Jurkat, Clone E6-1 (cell line): ENCODE measurements around the gene RBM4B. TPM values are rescaled to one million over a fixed set of nuclear protein-coding genes. Genes with fewer than 3 reads are reported as not detected.
A peak's percentile ranks its signal among the peaks of the same experiment; 100 is the strongest.
"Not testable (repeated sequence)": the region's sequence is repeated elsewhere in the genome, so short reads cannot be mapped to it uniquely, and the experiment has no call there.

Source experiments
- DNase-seq: peaks from one replicate; pipeline ENCODE4 v3.0.0-alpha.2; 2011; ENCODE audit warnings: low read depth, low spot score
- H3K4me3 ChIP-seq: 2 replicates; pipeline ENCODE4 v1.5.1; 2011; ENCODE audit warnings: mild to moderate bottlenecking, low read length, control low read depth, moderate library complexity
- polyA plus RNA-seq: library from polyadenylated mRNA; unstranded; fragments of >200 nt; gene quantifications from one replicate; pipeline ENCODE4 v1.2.1, GENCODE V29; 2012; ENCODE audit warnings: missing spikeins; ENCODE audit not compliant: insufficient read length, insufficient read depth

Gene RBM4B, protein sequence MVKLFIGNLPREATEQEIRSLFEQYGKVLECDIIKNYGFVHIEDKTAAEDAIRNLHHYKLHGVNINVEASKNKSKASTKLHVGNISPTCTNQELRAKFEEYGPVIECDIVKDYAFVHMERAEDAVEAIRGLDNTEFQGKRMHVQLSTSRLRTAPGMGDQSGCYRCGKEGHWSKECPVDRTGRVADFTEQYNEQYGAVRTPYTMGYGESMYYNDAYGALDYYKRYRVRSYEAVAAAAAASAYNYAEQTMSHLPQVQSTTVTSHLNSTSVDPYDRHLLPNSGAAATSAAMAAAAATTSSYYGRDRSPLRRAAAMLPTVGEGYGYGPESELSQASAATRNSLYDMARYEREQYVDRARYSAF
- polyA plus RNA-seq = 42.3 TPM

DNA sequence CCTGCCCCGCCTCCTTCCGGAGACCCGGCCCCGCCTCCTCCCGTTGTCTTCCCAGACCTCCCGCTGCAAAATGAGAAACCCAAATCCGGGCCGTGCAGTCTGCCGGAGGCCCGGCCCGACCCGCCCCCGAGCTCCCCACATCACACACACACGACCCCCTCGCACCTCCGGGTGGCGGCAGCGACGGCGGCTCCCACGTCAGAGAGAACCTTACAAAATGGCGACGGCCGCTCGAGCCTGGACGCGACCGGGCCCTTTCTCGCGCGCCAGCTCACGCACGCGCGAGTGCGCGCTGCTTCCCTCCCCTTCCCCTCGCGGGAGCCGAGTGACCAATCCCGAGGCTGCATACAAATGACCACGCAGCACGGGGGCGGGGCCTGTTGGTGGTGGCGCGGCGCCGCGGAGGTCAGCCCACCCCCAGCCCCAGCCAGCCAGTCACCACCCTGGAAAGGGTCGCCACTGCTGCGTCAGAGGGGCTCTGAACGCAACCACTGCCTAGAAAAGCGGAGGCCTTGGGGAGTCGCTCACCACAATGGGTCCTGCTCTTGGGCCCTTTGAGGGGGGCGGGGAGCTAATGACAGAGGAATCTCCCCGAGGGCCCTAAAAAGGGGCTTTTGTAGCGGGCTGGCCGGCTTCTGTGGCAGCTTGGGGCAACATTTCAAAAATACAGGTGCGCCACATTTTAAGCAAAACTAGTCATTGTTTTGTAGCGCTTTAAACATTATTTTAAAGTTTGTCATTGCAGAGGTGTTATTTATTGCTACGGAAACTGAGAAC, at the start of gene RBM4B:
RBM4B (minus strand) TSS at position 289 of the 777 bp plus-strand sequence. CDS start 808 bp downstream, outside the sequence.
- H3K4me3 ChIP-seq = peak within 1 kb of the TSS; percentile 86
- DNase-seq = peak; percentile 95

- DNase-seq = no peak
- no peak overlapping the region for H3K4me3 ChIP-seq
These were observed 48.0 kb upstream of the RBM4B start for GRCh38 chr11:66725647-66726046.

- no peak overlapping the region for H3K4me3 ChIP-seq
- DNase-seq = no peak
These were observed 47.4 kb upstream of the RBM4B start for GRCh38 chr11:66725114-66725513.

DNA sequence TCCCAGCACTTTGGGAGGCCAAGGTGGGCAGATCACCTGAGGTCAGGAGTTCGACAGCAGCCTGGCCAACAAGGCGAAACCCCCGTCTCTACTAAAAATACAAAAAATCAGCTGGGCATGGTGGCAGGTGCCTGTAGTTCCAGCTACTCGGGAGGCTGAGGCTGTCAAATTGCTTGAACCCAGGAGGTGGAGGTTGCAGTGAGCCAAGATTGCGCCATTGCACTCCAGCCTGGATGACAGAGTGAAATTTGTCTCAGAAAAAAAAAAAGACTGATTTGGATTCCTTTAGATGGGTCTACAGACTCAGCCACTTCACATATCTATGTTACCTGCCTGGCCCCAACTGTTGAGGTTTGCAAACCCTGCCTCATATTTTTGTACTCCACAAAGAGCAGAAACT, 46.5 kb upstream of the RBM4B start:
- not testable (repeated sequence) for H3K4me3 ChIP-seq, DNase-seq

DNA sequence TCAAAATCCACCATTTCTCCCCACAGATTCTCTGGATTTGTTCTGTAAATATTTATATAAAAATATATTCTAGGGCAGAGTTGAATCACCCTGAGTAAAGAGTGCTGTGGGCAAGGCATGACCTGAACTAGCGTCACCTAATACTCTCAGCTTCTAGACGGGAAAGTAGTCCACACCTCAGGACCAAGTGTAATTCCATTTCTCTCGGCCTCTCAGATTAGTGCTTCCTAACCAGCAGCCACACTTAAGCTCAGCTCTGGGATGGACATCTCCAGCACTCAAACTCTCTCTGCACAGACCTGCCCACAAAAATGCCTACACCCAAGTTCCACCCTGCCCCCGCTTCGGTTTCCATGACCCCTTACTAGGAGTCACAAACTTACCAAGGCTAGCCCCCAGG, 46.0 kb upstream of the RBM4B start:
- no peak for DNase-seq
- no peak overlapping the region for H3K4me3 ChIP-seq

DNA sequence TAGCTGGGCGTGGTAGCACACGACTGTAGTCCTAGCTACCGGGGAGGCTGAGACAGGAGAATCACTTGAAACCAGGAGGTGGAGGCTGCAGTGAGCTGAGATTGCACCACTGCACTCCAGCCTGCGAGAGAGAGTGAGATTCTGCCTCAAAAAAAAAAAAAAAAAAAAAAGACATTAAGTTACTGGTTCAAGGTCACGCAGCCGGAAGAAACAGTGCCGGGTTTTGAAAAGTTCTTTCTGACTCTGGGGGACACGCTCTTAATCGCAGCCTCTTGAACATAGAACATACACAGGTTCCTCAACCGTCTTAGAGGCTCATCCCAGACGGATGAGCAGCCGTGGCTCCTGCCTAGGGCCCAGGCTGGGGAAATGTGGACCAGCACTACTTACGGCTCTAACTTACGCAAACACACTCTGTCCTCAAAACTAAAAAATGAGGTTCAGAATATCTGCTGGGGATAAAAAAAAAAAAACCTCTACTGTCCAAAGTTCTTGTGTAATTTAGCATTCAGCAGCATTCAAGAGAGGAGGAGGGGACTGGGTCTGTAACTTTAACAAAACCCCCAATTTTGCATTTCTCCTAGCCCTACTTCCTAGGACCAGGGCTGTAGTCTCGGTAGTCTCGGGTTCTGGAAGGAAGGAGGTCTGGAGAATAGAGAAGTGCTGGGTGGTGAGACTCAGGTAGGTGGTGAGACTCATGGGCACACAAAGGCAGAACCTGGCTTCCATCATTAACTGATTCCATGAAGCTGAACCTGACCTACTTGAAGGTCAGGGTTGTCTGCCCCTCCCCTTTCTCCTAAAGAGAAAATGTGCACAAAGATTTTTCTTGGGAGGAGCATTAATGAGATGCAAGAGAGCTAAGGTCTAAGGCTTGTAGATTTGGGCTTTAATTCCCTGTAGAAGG, 45.3 kb upstream of the RBM4B start:
- no peak for DNase-seq
- H3K4me3 ChIP-seq = no peak overlapping the region

DNA sequence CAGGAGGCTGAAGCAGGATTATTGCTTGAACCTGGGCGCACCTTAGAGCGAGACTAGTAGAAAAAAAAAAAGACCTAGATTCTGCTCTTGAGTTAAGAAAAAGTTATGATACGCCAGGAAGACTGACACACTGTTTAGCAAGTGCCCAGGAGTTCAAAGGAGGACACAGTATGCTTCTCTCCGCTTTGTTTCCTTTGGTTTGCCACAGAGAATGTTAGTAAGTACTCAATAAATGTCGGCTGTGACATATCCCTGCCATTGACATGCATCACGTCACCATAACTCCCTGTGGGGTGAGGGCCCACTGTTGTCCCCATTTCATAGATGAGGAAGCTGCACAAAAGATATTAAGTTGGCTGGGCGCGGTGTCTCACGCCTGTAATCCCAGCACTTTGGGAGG, 44.3 kb upstream of the RBM4B start:
- H3K4me3 ChIP-seq = no peak overlapping the region
- peak; percentile 62 for DNase-seq

DNA sequence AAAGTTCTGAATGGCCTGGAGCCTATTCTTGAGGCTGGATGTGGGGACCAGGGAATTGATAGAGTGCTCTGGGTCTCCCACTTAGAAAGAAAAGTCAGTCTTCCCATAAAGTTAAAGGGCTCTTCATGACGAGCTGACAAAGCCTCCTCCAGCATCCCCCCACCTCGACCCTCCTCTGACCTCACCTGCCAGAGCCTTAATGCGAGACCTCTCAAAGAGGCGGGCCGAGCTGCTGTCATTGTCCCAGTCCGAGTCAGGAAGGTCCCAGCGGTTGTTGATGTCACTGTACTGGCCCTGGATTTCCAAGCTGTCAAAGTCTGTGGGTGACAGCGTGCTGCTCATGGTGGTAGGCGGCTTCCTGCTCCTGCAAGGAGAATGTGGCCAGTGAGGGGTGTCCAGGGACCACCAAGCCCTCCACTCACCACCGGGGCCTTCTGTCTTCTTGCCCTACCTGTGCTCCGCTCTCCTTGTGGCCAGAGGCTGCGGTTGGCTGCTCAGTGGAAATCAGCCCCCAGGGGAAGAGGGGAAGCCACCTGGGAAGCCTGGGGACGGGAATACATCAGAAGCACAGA, 43.3 kb upstream of the RBM4B start:
- H3K4me3 ChIP-seq = peak overlapping the region; percentile 71
- no peak for DNase-seq

GRCh38 chr11:66720223-66720898, 42.7 kb upstream of the RBM4B start:
- H3K4me3 ChIP-seq = peak overlapping the region; percentile 71

DNA sequence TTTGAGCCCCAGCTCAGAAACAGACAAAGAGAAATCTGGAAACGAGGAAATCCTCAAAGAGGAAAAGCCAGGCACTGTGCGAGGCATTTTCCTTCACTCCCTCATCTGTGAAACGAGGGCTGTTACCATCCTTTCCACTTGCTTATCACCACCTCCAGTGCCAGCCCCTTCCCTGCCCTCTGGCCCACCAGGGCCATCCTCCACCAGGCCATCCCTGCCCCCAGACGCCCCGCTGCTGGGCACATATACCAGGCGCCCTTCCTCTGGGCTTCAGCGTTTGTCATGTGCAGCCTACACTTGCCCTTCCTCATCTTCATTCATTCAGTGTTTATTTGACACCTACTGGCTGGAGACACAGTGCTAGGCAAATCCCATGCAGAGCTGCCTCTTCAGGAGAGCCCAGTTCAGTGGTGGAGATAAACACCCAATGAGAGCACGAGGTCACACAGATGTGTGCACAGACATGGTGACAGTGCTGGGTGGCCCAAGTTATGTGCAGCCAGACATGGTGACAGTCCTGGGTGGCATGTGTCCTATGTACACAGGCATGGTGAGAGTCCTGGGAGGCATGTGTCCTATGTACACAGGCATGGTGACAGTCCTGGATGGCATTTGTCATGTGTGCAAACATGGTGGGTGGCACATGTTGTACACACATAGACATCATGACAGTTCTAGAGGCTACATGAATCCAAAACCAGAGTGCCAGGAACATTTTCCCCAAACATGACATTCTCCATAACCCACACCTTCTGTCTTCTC, 41.6 kb upstream of the RBM4B start:
- H3K4me3 ChIP-seq = no peak overlapping the region
- DNase-seq = no peak

More at GRCh38 chr11:66720223-66720898, 42.7 kb upstream of the RBM4B start:
- DNase-seq = peak; percentile 91

DNA sequence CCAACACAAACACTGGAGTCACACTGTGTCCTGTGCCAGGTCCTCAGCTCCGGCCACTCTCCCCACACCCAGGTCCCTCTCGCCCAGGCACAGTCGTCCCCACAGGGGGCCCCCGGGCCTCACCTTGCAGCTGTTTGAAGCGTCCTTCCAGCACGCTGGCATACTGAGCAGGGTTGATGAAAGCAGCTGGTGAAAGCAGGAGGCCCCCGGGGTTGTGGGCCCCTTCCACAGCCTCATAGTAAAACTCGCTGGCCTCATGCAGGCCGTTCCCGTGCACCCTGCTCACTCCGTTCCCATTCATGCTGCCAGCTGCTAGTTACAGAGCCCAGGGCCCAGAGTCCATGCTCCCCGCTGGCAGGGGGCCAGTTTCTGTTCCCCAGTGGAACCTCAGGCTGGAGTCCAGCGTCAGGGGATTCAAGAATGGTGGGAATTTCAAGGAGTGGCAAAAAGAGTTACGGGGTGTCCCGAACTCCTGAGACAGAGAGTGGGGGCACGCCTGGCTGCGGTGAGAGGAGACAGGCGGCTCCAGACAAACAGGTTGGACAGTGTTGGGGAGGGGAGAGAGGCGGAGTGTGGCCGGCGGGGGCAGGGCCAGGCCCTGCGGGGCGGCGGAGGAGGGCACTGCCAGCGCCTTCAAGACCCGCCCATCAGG, 40.8 kb upstream of the RBM4B start:
- no peak overlapping the region for H3K4me3 ChIP-seq
- no peak for DNase-seq

DNA sequence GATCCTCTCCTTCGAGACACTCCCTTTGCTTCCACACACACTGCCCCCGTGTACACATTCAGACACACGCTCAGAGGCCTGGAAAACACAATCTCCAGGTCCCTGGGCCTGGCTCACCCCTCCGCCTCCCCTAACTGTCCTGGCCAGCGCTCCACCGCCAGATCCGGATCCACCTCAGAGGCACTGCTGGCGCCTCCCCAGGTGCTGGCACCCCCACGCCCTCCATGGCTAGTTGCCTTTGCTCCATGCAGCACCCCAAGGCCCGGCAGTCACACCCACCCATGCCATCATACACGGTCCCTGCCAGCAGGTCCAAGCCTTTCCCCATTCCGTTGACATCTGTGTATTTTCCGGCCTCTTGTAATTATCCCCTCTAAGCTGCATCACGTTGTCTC, 40.2 kb upstream of the RBM4B start:
- no peak for DNase-seq
- no peak overlapping the region for H3K4me3 ChIP-seq

- no peak overlapping the region for H3K4me3 ChIP-seq
- no peak for DNase-seq
These were observed 39.3 kb upstream of the RBM4B start for GRCh38 chr11:66716996-66717395.

DNA sequence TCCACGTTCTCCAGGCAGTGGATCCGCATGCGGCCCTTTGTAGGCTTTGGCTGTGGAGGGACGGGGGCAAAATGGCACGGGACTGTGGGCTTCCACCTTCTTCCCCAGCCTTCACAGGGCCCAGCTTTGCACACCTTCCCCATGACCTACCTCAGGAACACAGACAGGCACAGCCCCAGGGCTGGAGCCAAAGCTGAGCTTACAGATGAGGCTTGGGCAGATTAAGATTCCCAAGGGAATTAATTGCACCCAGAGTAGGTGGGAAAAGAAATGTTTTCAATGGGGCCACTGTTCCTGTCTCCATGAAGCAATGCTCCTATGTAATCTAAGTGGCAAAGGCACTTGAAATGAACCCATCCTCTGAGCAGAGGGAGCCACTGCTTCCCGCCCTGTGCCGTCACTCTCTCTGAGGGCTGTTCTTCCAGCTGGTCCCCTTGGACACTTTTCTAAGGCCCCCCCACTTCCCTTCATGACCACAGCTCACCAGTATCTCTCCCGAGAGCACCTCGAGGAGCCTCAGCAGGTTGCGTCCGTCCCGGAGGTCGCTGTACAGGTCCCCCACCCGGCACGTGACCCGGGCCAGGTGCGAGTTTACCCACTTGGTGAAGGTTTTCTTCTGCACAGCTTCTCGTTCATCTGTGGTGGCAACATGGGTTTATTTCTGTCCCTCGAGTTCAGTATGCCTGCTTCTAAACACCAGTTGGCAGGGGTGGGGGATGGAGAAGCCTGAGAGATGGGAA, 37.8 kb upstream of the RBM4B start:
- H3K4me3 ChIP-seq = no peak overlapping the region
- DNase-seq = no peak

- no peak for DNase-seq
- H3K4me3 ChIP-seq = no peak overlapping the region
These were observed 36.2 kb upstream of the RBM4B start for GRCh38 chr11:66713746-66714480.

DNA sequence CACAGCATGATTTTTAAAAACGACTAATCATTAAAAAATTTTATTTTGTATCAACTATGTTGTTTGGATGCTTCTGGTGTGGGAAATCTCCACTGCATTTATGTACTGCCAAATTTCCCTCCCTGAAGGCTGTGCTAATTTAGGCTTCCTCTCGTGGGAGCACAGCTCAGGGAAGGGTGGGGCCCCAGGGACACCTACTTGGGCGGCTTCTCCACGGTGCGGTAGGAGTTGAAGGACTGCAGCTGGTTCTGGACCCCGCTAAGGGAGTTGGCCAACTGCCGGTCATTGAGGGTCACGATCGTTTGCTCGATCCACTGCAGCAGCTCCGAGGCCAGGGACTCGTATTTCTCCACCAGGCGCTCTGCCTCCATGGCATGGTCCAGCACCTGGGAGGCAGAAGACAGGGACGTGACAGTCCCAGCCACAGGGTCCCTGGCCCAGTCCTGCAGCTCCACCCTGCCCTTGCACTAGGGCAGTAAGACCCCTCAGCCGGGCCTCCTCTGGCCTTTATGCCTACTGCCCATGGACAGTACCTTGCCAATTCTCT, 32.8 kb upstream of the RBM4B start:
- DNase-seq = no peak
- H3K4me3 ChIP-seq = no peak overlapping the region
